ENCODE data around the gene EIF3L.
"Not testable (repeated sequence)": the region's sequence is repeated elsewhere in the genome, so short reads cannot be mapped to it uniquely, and the experiment has no call there.

The EIF3L gene

GRCh38 chr22:37849089-37849751 lies at the start of gene EIF3L:
EIF3L (plus strand) TSS chr22:37849419; CDS start chr22:37849450, 31 bp downstream.
- peak; percentile 82 for DNase-seq

GRCh38 chr22:37799979-37800378 lies 49.2 kb upstream of the EIF3L start:
- DNase-seq = not testable (repeated sequence)

- DNase-seq = no peak
Measured at GRCh38 chr22:37801946-37802309, 47.3 kb upstream of the EIF3L start.

- no peak for DNase-seq
Measured at GRCh38 chr22:37802310-37803194, 46.7 kb upstream of the EIF3L start.

GRCh38 chr22:37803195-37803638 lies 46.0 kb upstream of the EIF3L start:
- no peak for DNase-seq

GRCh38 chr22:37803639-37804351 lies 45.4 kb upstream of the EIF3L start:
- no peak for DNase-seq

GRCh38 chr22:37804352-37804880 lies 44.8 kb upstream of the EIF3L start:
- no peak for DNase-seq

GRCh38 chr22:37804881-37805809 lies 44.1 kb upstream of the EIF3L start:
- peak; percentile 46 for DNase-seq

- DNase-seq = no peak
Measured at GRCh38 chr22:37805810-37806277, 43.4 kb upstream of the EIF3L start.

GRCh38 chr22:37806409-37807333 lies 42.5 kb upstream of the EIF3L start:
- DNase-seq = no peak

- DNase-seq = peak; percentile 88
Measured at GRCh38 chr22:37807410-37808293, 41.6 kb upstream of the EIF3L start, which contains the start of gene GCAT. GCAT (plus strand) TSS chr22:37807934; CDS start chr22:37807968, 34 bp downstream.

GRCh38 chr22:37808294-37808657 lies 40.9 kb upstream of the EIF3L start:
- DNase-seq = no peak

GRCh38 chr22:37809672-37810333 lies 39.4 kb upstream of the EIF3L start:
- DNase-seq = no peak

GRCh38 chr22:37811867-37812266 lies 37.4 kb upstream of the EIF3L start:
- no peak for DNase-seq

GRCh38 chr22:37812869-37813678 lies 36.1 kb upstream of the EIF3L start:
- DNase-seq = no peak

GRCh38 chr22:37815593-37815992 lies 33.6 kb upstream of the EIF3L start:
- DNase-seq = no peak

GRCh38 chr22:37816543-37817180 lies 32.6 kb upstream of the EIF3L start:
- no peak for DNase-seq

All from cortex of kidney (tissue), 1 donor.